HCT116 (cell line): ENCODE data around the gene ZNF606. TPM values are rescaled to one million over a fixed set of nuclear protein-coding genes. Genes with fewer than 3 reads are reported as not detected.

Experiments
- ATAC-seq: fragments of 200-7000 bp; cut with Tn5 transposase; 2 replicates; pipeline ENCODE4 v1.9.1; 2020; ENCODE audit warnings: mild to moderate bottlenecking, moderate library complexity
- BruUV-seq: library from RNA; stranded (reverse); fragments of 400-500 nt; replicated peaks from 2 replicates; lab custom pipeline; 2021; lab: Mats Ljungman, UMichigan
- CTCF ChIA-PET: fragments of 300-600 bp; sonication (Branson Sonifier 250); formaldehyde crosslinking; loops from one replicate; lab custom pipeline; 2021; ENCODE audit warnings: antibody characterized with exemption; lab: Charles Lee
- POLR2A ChIA-PET: fragments of 300-600, 350-600 bp; sonication (Branson Sonifier 250); formaldehyde crosslinking; loops from one replicate; lab custom pipeline; 2021; ENCODE audit warnings: antibody characterized with exemption; lab: Charles Lee
- RAD21 ChIA-PET, 2 experiments: fragments of 300-600 bp; sonication (Branson Sonifier 250); formaldehyde crosslinking; loops; one replicate each; lab custom pipeline; 2023; ENCODE audit warnings: low total read pairs in 2 of 2; ENCODE audit not compliant: uncharacterized antibody in 2 of 2, unreplicated experiment in 2 of 2, low non-redundant PET in 1 of 2; lab: Charles Lee
- DNase-seq: peaks from one replicate; pipeline ENCODE4 v3.0.0-alpha.2; 2010; ENCODE audit warnings: low read depth, low spot score
- H2AFZ ChIP-seq: fragments of 200-600 bp; shearing (Covaris generic), sonication (generic); 2 replicates; pipeline ENCODE4 v1.6.1; 2017; ENCODE audit warnings: low read depth, mixed run types, mixed read lengths, antibody characterized with exemption, low read length; ENCODE audit not compliant: poor library complexity, severe bottlenecking
- H3K27ac ChIP-seq: 2 replicates; pipeline ENCODE4 v1.5.1; 2012; ENCODE audit warnings: low read depth, low read length
- H3K27me3 ChIP-seq: fragments of 200-600 bp; sonication (generic); 2 replicates; pipeline ENCODE4 v1.6.1; 2016; ENCODE audit warnings: mixed run types, low read length, mixed read lengths; ENCODE audit not compliant: insufficient read depth
- H3K36me3 ChIP-seq, 2 experiments: fragments of 200-500 bp in 1 of 2; fragments of 200-600 bp in 1 of 2; sonication (Bioruptor generic) in 1 of 2; sonication (generic) in 1 of 2; 2 replicates each; pipeline versions ENCODE4 v1.5.1 to v1.6.1; 2014 to 2016; ENCODE audit warnings: low read length in 2 of 2, inconsistent platforms in 1 of 2, mixed read lengths in 1 of 2, mixed run types in 1 of 2; ENCODE audit not compliant: insufficient read depth in 2 of 2, control insufficient read depth in 1 of 2
- H3K4me1 ChIP-seq, 2 experiments: fragments of 200-600 bp in 1 of 2; sonication (generic) in 1 of 2; 2 replicates each; pipeline versions ENCODE4 v1.5.1 to v1.6.1; 2012 to 2017; ENCODE audit warnings: low read length in 2 of 2, inconsistent platforms in 1 of 2, mild to moderate bottlenecking in 1 of 2, mixed read lengths in 1 of 2, mixed run types in 1 of 2, moderate library complexity in 1 of 2; ENCODE audit not compliant: insufficient read depth in 2 of 2, control insufficient read depth in 1 of 2
- H3K4me2 ChIP-seq: fragments of 200-600 bp; sonication (generic); 2 replicates; pipeline ENCODE4 v1.6.1; 2017; ENCODE audit warnings: mixed run types, low read length, mixed read lengths
- H3K4me3 ChIP-seq, 2 experiments: fragments of 200-600 bp in 1 of 2; sonication (generic) in 1 of 2; replicated peaks in 1 of 2; 2 replicates each; pipeline ENCODE4 v1.5.1; 2011 to 2016; ENCODE audit warnings: low read length in 2 of 2, control low read depth in 1 of 2, low read depth in 1 of 2, mild to moderate bottlenecking in 1 of 2, mixed read lengths in 1 of 2, mixed run types in 1 of 2
- H3K79me2 ChIP-seq: fragments of 200-600 bp; sonication (generic); 2 replicates; pipeline ENCODE4 v1.6.1; 2017; ENCODE audit warnings: mild to moderate bottlenecking, mixed run types, low read length, moderate library complexity, mixed read lengths; ENCODE audit not compliant: insufficient read depth
- H3K9ac ChIP-seq: fragments of 200-600 bp; sonication (generic); 2 replicates; pipeline ENCODE4 v1.6.1; 2016; ENCODE audit warnings: low read length, mixed read lengths
- H3K9me2 ChIP-seq: fragments of 200-600 bp; sonication (generic), shearing (Covaris generic); 2 replicates; pipeline ENCODE4 v1.6.1; 2017; ENCODE audit warnings: mixed run types, mild to moderate bottlenecking, moderate library complexity; ENCODE audit not compliant: insufficient read depth
- H3K9me3 ChIP-seq, 2 experiments: fragments of 200-500 bp in 1 of 2; fragments of 200-600 bp in 1 of 2; sonication (Bioruptor generic) in 1 of 2; sonication (generic) in 1 of 2; 2 replicates each; pipeline ENCODE4 v1.6.1; 2014 to 2017; ENCODE audit warnings: low read length in 2 of 2, mixed read lengths in 2 of 2, inconsistent platforms in 1 of 2, low read depth in 1 of 2, mild to moderate bottlenecking in 1 of 2, mixed run types in 1 of 2, moderate library complexity in 1 of 2; ENCODE audit not compliant: control insufficient read depth in 1 of 2, insufficient read depth in 1 of 2
- H4K20me1 ChIP-seq: fragments of 200-600 bp; sonication (generic), shearing (Covaris generic); 2 replicates; pipeline ENCODE4 v1.6.1; 2017; ENCODE audit warnings: mixed run types, mild to moderate bottlenecking, moderate library complexity; ENCODE audit not compliant: insufficient read depth
- ATF3 ChIP-seq: IDR thresholded peaks from 2 replicates; pipeline ENCODE4 v1.6.1; 2012
- CEBPB ChIP-seq: IDR thresholded peaks from 2 replicates; pipeline ENCODE4 v1.6.1; 2012; ENCODE audit warnings: low read depth
- EGR1 ChIP-seq: IDR thresholded peaks from 2 replicates; pipeline ENCODE4 v1.6.1; 2012; ENCODE audit warnings: low read depth
- ELF1 ChIP-seq: IDR thresholded peaks from 2 replicates; pipeline ENCODE4 v1.6.1; 2012; ENCODE audit warnings: low read depth, borderline replicate concordance
- FOSL1 ChIP-seq: IDR thresholded peaks from 2 replicates; pipeline ENCODE4 v1.6.1; 2012; ENCODE audit warnings: low read depth
- POLR2A ChIP-seq: IDR thresholded peaks from 2 replicates; pipeline ENCODE4 v1.7.0; 2011; ENCODE audit warnings: borderline replicate concordance; ENCODE audit not compliant: insufficient read depth, insufficient read length; ENCODE audit errors: extremely low read depth
- RAD21 ChIP-seq: IDR thresholded peaks from 2 replicates; pipeline ENCODE4 v1.6.1; 2012; ENCODE audit warnings: low read depth, mild to moderate bottlenecking
- SRF ChIP-seq: IDR thresholded peaks from 2 replicates; pipeline ENCODE4 v1.6.1; 2012; ENCODE audit warnings: low read depth
- TCF7L2 ChIP-seq: IDR thresholded peaks from 2 replicates; pipeline ENCODE4 v1.7.0; 2011; ENCODE audit warnings: borderline replicate concordance, inconsistent platforms; ENCODE audit not compliant: insufficient read depth, insufficient read length; ENCODE audit errors: extremely low read depth
- YY1 ChIP-seq: IDR thresholded peaks from 2 replicates; pipeline ENCODE4 v1.6.1; 2011; ENCODE audit warnings: low read length, low read depth, moderate library complexity, mild to moderate bottlenecking; ENCODE audit not compliant: insufficient replicate concordance; ENCODE audit errors: extremely low read depth
- ZNF274 ChIP-seq: fragments of 200-500 bp; sonication (Bioruptor generic); IDR thresholded peaks from 2 replicates; pipeline ENCODE4 v1.6.1; 2014; ENCODE audit warnings: mild to moderate bottlenecking, low read depth, low read length, inconsistent platforms
- intact Hi-C: fragments of 100-400 bp; cut with micrococcal nuclease; formaldehyde crosslinking; loops from 2 replicates; pipeline ENCODE4 v1.10.0; 2022
- total RNA-seq: library from RNA; stranded (reverse); gene quantifications from one replicate; pipeline ENCODE4 v1.2.1, GENCODE V29; 2021; ENCODE audit not compliant: unreplicated experiment

Gene ZNF606
- total RNA-seq, 1 experiment from 2014 or later, result 0.05 TPM

- H3K9ac ChIP-seq, result no peak overlapping the region
- H3K4me3 ChIP-seq, result no peak overlapping the region
- ChIA-PET RAD21 (no interaction called here), CTCF (no interaction called here), POLR2A (no interaction called here)
- no peak for ATAC-seq
- no peaks in the 10 kb centered on the region for H3K4me1 ChIP-seq
- H3K36me3 ChIP-seq, result no peaks in the 10 kb centered on the region
- no peak overlapping the region for H2AFZ ChIP-seq
- TF ChIP-seq ELF1 (no peak), RAD21 (no peak), ATF3 (no peak), ZNF274 (no peak), TCF7L2 (no peak), SRF (no peak), YY1 (no peak), FOSL1 (no peak), EGR1 (no peak), CEBPB (no peak), POLR2A (no peak)
- DNase-seq, result no peak
- peaks cover 0 to 10% of the 10 kb centered on the region in 2 experiments; a peak in 2 of 4 replicates for H3K9me3 ChIP-seq
- H3K27ac ChIP-seq, result no peak overlapping the region
- intact Hi-C loops, result no loop called here
- no peaks in the 10 kb centered on the region for H3K79me2 ChIP-seq
- no peaks in the 10 kb centered on the region for H3K27me3 ChIP-seq
- no TSS peak for BruUV-seq
- H4K20me1 ChIP-seq, result no peaks in the 10 kb centered on the region
- H3K9me2 ChIP-seq, result no peaks in the 10 kb centered on the region
- no peak overlapping the region for H3K4me2 ChIP-seq
These were observed 36.1 kb upstream of the ZNF606 start for GRCh38 chr19:58038688-58039204.
